ENCODE results near the gene ZNF335.

DNA sequence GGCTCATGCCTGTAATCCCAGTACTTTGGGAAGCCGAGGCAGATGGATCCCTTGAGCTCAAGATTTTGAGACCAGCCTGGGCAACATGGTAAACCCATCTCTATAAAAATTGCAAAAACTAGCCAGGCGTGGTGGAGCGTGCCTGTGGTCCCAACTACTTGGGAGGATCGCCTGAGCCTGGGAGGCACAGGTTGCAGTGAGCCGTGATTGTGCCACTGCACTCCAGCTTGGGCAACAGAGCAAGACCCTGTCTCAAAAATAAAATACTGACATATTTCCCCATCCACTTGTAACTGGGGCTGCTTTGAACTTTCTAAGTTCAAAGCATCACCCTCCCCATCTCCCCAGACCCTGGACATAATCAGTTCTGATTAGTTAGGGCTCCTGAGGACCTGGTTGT is 29.5 kb upstream of the ZNF335 start:
- TF ChIP-seq, protein P1, sequence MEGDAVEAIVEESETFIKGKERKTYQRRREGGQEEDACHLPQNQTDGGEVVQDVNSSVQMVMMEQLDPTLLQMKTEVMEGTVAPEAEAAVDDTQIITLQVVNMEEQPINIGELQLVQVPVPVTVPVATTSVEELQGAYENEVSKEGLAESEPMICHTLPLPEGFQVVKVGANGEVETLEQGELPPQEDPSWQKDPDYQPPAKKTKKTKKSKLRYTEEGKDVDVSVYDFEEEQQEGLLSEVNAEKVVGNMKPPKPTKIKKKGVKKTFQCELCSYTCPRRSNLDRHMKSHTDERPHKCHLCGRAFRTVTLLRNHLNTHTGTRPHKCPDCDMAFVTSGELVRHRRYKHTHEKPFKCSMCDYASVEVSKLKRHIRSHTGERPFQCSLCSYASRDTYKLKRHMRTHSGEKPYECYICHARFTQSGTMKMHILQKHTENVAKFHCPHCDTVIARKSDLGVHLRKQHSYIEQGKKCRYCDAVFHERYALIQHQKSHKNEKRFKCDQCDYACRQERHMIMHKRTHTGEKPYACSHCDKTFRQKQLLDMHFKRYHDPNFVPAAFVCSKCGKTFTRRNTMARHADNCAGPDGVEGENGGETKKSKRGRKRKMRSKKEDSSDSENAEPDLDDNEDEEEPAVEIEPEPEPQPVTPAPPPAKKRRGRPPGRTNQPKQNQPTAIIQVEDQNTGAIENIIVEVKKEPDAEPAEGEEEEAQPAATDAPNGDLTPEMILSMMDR (IDR thresholded peaks at IDR 0.05), result no peak
- no peak for TF ChIP-seq POLR2A (IDR thresholded peaks at IDR 0.05)
